Liver (tissue), 3 donors: ENCODE data around the gene TMEM191C.
"Not testable (repeated sequence)": the region's sequence is repeated elsewhere in the genome, so short reads cannot be mapped to it uniquely, and the experiment has no call there.

Experiments
- CTCF ChIP-seq: fragments of 150-350 bp; IDR thresholded peaks from 2 replicates; pipeline ENCODE4 v1.5.1; 2017; ENCODE audit warnings: improper control_type of control experiment, low read depth, low read length; ENCODE audit not compliant: missing input control
- GABPA ChIP-seq, 2 donors: IDR thresholded peaks in 1 of 2; conservative IDR thresholded peaks in 1 of 2; 2 replicates each; pipeline ENCODE4 v1.6.1; 2016; ENCODE audit warnings: antibody characterized with exemption in 2 of 2, mild to moderate bottlenecking in 1 of 2, moderate library complexity in 1 of 2
- JUND ChIP-seq, 2 donors: IDR thresholded peaks; 2 replicates each; pipeline ENCODE4 v1.6.1; 2016; ENCODE audit warnings: antibody characterized with exemption in 2 of 2
- MAX ChIP-seq: IDR thresholded peaks from 2 replicates; pipeline ENCODE4 v1.6.1; 2016; ENCODE audit warnings: antibody characterized with exemption
- ZBTB33 ChIP-seq: IDR thresholded peaks from 2 replicates; pipeline ENCODE4 v1.6.1; 2016; ENCODE audit warnings: antibody characterized with exemption
- donor health status: healthy.
- donor health status: healthy.

GRCh38 chr22:21497984-21498383 is 30.8 kb downstream of the TMEM191C start:
- TF ChIP-seq MAX; CTCF; ZBTB33; JUND (IDR thresholded peaks at IDR 0.05); GABPA (IDR thresholded peaks at IDR 0.05 in 1 of 2, conservative IDR thresholded peaks at IDR 0.05 in 1 of 2): not testable (repeated sequence)
